ENCODE measurements around the gene SLC35E3. TPM values are rescaled to one million over a fixed set of nuclear protein-coding genes. Genes with fewer than 3 reads are reported as not detected.

SLC35E3 gene
- total and polyA plus RNA-seq, 2 of the 13 experiments (the other 11 are each of a cell fraction or from before 2014, with no cell fraction given): 13.0 to 22.1 TPM

DNA sequence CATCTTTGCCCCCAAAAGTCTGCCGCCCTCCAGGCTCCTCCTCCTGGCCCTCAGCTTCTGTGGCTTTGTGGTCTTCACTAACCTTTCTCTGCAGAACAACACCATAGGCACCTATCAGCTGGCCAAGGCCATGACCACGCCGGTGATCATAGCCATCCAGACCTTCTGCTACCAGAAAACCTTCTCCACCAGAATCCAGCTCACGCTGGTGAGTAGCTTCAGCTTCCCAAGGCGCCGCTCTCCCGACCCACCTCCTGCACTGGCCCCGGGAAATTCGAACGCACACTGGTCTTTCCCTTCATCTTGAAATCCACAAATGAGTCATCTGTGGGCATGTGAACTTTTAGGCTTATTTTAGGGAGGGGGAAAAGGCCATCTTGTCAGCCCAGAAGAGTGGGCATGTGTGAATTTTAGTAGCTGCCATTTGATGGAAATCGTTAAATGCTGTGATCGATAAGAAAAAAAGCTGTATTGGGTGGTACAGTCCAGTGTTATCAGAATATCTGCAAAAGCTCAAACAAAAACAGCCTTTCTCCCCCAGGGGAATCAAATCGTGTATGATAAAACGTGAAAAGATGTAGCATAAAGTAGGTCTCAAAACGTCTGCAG lies 700 bp downstream of the SLC35E3 start (continued):
- TF ChIP-seq, protein P1, sequence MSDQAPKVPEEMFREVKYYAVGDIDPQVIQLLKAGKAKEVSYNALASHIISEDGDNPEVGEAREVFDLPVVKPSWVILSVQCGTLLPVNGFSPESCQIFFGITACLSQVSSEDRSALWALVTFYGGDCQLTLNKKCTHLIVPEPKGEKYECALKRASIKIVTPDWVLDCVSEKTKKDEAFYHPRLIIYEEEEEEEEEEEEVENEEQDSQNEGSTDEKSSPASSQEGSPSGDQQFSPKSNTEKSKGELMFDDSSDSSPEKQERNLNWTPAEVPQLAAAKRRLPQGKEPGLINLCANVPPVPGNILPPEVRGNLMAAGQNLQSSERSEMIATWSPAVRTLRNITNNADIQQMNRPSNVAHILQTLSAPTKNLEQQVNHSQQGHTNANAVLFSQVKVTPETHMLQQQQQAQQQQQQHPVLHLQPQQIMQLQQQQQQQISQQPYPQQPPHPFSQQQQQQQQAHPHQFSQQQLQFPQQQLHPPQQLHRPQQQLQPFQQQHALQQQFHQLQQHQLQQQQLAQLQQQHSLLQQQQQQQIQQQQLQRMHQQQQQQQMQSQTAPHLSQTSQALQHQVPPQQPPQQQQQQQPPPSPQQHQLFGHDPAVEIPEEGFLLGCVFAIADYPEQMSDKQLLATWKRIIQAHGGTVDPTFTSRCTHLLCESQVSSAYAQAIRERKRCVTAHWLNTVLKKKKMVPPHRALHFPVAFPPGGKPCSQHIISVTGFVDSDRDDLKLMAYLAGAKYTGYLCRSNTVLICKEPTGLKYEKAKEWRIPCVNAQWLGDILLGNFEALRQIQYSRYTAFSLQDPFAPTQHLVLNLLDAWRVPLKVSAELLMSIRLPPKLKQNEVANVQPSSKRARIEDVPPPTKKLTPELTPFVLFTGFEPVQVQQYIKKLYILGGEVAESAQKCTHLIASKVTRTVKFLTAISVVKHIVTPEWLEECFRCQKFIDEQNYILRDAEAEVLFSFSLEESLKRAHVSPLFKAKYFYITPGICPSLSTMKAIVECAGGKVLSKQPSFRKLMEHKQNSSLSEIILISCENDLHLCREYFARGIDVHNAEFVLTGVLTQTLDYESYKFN (CRISPR knock-in tag; conservative IDR thresholded peaks at IDR 0.05): no peak
- TF ChIP-seq ZNF878 (CRISPR knock-in tag; IDR thresholded peaks at IDR 0.05): 0 out of 2 replicates have a peak, but pooled peaks have one; percentile 15
- TF ChIP-seq, protein P2, sequence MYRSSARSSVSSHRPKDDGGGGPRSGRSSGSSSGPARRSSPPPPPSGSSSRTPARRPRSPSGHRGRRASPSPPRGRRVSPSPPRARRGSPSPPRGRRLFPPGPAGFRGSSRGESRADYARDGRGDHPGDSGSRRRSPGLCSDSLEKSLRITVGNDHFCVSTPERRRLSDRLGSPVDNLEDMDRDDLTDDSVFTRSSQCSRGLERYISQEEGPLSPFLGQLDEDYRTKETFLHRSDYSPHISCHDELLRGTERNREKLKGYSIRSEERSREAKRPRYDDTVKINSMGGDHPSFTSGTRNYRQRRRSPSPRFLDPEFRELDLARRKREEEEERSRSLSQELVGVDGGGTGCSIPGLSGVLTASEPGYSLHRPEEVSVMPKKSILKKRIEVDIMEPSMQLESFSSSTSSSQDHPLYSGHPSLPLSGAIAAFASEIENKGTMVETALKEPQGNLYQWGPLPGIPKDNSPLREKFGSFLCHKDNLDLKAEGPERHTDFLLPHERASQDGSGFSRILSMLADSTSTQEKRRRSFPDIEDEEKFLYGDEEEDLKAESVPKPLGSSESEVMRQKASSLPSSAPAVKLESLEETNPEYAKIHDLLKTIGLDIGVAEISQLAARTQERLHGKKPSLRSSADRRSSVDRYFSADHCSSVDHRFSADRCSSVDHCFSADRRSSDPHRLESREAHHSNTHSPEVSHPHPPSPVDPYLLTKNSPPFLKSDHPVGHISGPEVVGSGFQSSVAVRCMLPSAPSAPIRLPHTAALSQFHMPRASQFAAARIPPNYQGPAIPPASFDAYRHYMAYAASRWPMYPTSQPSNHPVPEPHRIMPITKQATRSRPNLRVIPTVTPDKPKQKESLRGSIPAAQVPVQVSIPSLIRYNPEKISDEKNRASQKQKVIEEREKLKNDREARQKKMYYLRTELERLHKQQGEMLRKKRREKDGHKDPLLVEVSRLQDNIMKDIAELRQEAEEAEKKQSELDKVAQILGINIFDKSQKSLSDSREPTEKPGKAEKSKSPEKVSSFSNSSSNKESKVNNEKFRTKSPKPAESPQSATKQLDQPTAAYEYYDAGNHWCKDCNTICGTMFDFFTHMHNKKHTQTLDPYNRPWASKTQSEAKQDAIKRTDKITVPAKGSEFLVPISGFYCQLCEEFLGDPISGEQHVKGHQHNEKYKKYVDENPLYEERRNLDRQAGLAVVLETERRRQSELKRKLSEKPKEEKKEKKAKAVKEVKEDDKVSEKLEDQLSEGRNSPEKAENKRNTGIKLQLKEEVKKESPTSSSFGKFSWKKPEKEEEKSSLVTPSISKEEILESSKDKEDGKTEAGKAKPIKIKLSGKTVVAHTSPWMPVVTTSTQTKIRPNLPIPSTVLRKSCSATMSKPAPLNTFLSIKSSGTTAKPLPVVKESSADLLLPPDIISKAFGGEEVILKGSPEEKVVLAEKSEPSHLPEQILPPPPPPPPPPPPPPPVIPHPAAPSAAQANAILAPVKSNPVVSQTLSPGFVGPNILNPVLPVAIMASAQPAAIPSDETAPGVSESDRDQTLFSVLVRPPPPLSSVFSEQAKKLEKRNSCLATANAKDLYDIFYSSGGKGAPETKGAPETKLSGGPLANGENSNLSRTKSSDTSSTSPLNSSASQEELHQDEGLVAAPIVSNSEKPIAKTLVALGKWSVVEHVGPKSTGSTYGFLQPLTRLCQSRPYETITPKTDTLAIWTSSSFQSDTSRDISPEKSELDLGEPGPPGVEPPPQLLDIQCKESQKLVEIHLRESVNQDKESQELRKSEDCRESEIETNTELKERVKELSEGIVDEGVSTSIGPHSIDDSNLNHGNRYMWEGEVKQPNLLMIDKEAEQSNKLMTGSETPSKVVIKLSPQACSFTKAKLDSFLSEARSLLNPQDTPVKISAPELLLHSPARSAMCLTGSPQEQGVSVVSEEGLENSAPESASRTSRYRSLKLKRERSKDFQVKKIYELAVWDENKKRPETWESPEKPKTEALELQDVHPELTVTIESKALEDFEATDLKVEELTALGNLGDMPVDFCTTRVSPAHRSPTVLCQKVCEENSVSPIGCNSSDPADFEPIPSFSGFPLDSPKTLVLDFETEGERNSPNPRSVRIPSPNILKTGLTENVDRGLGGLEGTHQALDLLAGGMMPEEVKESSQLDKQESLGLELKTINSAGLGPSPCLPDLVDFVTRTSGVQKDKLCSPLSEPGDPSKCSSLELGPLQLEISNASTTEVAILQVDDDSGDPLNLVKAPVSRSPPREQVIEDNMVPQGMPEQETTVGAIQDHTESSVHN (CRISPR knock-in tag; IDR thresholded peaks at IDR 0.05): no peak
- TF ChIP-seq RAD21 (CRISPR knock-in tag; IDR thresholded peaks at IDR 0.05): no peak
- no peak for TF ChIP-seq MTF1 (CRISPR knock-in tag; IDR thresholded peaks at IDR 0.05)
- 0 out of 2 replicates have a peak, but pooled peaks have one; percentile 50 for TF ChIP-seq JUND (CRISPR knock-in tag; IDR thresholded peaks at IDR 0.05)
- no peak for TF ChIP-seq SOX13 (IDR thresholded peaks at IDR 0.05)
- no peak for TF ChIP-seq SOX13 (CRISPR knock-in tag; conservative IDR thresholded peaks at IDR 0.05 in 1 of 2, IDR thresholded peaks at IDR 0.05 in 1 of 2)
- TF ChIP-seq, protein P3, sequence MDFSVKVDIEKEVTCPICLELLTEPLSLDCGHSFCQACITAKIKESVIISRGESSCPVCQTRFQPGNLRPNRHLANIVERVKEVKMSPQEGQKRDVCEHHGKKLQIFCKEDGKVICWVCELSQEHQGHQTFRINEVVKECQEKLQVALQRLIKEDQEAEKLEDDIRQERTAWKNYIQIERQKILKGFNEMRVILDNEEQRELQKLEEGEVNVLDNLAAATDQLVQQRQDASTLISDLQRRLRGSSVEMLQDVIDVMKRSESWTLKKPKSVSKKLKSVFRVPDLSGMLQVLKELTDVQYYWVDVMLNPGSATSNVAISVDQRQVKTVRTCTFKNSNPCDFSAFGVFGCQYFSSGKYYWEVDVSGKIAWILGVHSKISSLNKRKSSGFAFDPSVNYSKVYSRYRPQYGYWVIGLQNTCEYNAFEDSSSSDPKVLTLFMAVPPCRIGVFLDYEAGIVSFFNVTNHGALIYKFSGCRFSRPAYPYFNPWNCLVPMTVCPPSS (IDR thresholded peaks at IDR 0.05): no peak
- no peak for TF ChIP-seq TEAD2 (CRISPR knock-in tag; IDR thresholded peaks at IDR 0.05)
- no peak for TF ChIP-seq ZNF12 (CRISPR knock-in tag; IDR thresholded peaks at IDR 0.05)
- peak; percentile 59 for TF ChIP-seq HDAC1 (CRISPR knock-in tag; IDR thresholded peaks at IDR 0.05)
- no peak for TF ChIP-seq ZNF547 (CRISPR knock-in tag; IDR thresholded peaks at IDR 0.05)
- no peak for TF ChIP-seq MAZ (IDR thresholded peaks at IDR 0.05; ENCODE audit: borderline replicate concordance, low read depth, low read length)
- no peak; the same call in 1 of the 2 replicates for TF ChIP-seq MAZ (CRISPR knock-in tag; IDR thresholded peaks at IDR 0.05; ENCODE audit: low read depth)

Measured in HepG2 (cell line).